ENCODE results near the gene CTNNA3. TPM values are rescaled to one million over a fixed set of nuclear protein-coding genes. Genes with fewer than 3 reads are reported as not detected.

Gene CTNNA3
- total RNA-seq, 1 donor = not detected

DNA sequence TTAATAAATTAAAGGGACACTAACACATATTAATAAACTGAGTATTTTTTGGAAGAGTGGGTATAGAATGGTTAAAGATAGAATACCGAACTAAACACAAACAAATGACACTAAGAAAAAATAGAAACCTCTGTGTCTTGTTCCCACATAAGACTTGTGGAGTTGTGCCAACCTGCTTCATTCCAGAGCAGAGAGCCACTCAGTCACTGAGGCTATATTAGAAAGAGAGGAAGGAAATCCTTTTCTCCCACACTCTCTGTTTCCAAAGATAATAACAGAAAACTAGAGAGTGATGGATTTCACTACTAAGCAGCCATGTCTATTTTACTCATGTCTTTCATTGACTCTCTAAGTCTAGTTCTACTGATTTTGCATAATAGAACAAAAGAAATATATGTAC, 26.0 kb downstream of the CTNNA3 start:
- no peak overlapping the region for H3K4me3 ChIP-seq (ENCODE audit: insufficient read depth, low read length)
- TF ChIP-seq, protein P1, sequence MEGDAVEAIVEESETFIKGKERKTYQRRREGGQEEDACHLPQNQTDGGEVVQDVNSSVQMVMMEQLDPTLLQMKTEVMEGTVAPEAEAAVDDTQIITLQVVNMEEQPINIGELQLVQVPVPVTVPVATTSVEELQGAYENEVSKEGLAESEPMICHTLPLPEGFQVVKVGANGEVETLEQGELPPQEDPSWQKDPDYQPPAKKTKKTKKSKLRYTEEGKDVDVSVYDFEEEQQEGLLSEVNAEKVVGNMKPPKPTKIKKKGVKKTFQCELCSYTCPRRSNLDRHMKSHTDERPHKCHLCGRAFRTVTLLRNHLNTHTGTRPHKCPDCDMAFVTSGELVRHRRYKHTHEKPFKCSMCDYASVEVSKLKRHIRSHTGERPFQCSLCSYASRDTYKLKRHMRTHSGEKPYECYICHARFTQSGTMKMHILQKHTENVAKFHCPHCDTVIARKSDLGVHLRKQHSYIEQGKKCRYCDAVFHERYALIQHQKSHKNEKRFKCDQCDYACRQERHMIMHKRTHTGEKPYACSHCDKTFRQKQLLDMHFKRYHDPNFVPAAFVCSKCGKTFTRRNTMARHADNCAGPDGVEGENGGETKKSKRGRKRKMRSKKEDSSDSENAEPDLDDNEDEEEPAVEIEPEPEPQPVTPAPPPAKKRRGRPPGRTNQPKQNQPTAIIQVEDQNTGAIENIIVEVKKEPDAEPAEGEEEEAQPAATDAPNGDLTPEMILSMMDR (IDR thresholded peaks at IDR 0.05; ENCODE audit: extremely low read depth, low read depth, low read length) = no peak
- no peak for DNase-seq (ENCODE audit: insufficient read length, low spot score, missing footprints)
- H3K27ac ChIP-seq (ENCODE audit: low read depth, low read length) = no peak overlapping the region
- H3K4me2 ChIP-seq (ENCODE audit: insufficient read depth, low read length) = no peak overlapping the region
- H2AFZ ChIP-seq (ENCODE audit: low read length) = no peak overlapping the region
- no peaks in the 10 kb centered on the region for H3K36me3 ChIP-seq (ENCODE audit: insufficient read depth, low read length)
- H3K27me3 ChIP-seq (ENCODE audit: insufficient read depth, low read length) = no peaks in the 10 kb centered on the region
- H3K4me1 ChIP-seq (ENCODE audit: insufficient read depth, low read length) = no peaks in the 10 kb centered on the region
- H4K20me1 ChIP-seq (ENCODE audit: insufficient read depth, low read length) = no peaks in the 10 kb centered on the region
- no peaks in the 10 kb centered on the region for H3K9me3 ChIP-seq (ENCODE audit: low read depth, low read length)
- no peaks in the 10 kb centered on the region for H3K79me2 ChIP-seq (ENCODE audit: insufficient read depth, low read length)

DNA sequence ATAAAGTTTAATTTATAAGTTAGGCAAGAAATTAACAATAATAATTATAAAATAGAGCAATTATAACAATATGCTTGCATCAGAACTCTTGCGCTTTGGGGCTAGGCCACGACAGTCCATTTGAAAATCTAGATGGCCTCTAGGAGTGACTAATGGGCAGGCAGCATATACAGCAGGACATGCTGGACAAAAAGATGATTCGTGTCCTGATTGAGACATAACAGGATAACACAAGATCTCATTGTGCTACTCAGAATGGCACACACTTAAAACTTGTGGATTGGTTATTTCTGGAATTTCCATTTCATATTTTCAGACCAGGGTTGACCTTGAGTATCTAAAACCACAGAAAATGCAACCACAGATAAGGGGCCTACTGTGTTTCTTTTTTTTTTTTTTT, 27.5 kb downstream of the CTNNA3 start:
- Histone ChIP-seq H3K9me3 (ENCODE audit: low read depth, low read length) (no peaks in the 10 kb centered on the region), H3K4me2 (ENCODE audit: insufficient read depth, low read length) (no peak overlapping the region), H4K20me1 (ENCODE audit: insufficient read depth, low read length) (no peaks in the 10 kb centered on the region), H3K36me3 (ENCODE audit: insufficient read depth, low read length) (no peaks in the 10 kb centered on the region), H3K4me1 (ENCODE audit: insufficient read depth, low read length) (no peaks in the 10 kb centered on the region), H3K27ac (ENCODE audit: low read depth, low read length) (no peak overlapping the region), H3K4me3 (ENCODE audit: insufficient read depth, low read length) (no peak overlapping the region), H3K79me2 (ENCODE audit: insufficient read depth, low read length) (no peaks in the 10 kb centered on the region), H3K27me3 (ENCODE audit: insufficient read depth, low read length) (no peaks in the 10 kb centered on the region), H2AFZ (ENCODE audit: low read length) (no peak overlapping the region)
- no peak for DNase-seq (ENCODE audit: insufficient read length, low spot score, missing footprints)
- TF ChIP-seq, protein P1 (IDR thresholded peaks at IDR 0.05; ENCODE audit: extremely low read depth, low read depth, low read length) = no peak

DNA sequence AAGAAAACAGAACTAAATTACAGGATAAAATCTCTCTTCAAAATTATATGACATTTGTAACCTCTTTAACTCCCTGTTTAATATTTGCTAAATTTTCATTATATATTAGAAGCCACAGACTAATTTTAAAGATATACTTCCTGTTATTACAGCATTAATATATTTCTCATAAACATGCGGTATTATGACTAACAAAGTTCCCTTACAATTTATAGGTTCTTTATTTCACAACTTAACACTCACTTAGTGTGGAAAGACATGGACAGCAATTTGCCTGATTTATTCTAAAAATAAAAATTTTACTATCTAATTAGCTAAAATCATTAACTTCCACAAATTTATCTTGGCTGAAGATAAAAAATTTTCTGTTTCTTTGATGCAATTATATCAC, 29.0 kb downstream of the CTNNA3 start:
- Histone ChIP-seq H3K27me3 (ENCODE audit: insufficient read depth, low read length) (no peaks in the 10 kb centered on the region), H3K36me3 (ENCODE audit: insufficient read depth, low read length) (no peaks in the 10 kb centered on the region), H3K9me3 (ENCODE audit: low read depth, low read length) (no peaks in the 10 kb centered on the region), H3K4me1 (ENCODE audit: insufficient read depth, low read length) (no peaks in the 10 kb centered on the region), H3K4me2 (ENCODE audit: insufficient read depth, low read length) (no peak overlapping the region), H2AFZ (ENCODE audit: low read length) (no peak overlapping the region), H3K27ac (ENCODE audit: low read depth, low read length) (no peak overlapping the region), H3K4me3 (ENCODE audit: insufficient read depth, low read length) (no peak overlapping the region), H3K79me2 (ENCODE audit: insufficient read depth, low read length) (no peaks in the 10 kb centered on the region), H4K20me1 (ENCODE audit: insufficient read depth, low read length) (no peaks in the 10 kb centered on the region)
- no peak for DNase-seq (ENCODE audit: insufficient read length, low spot score, missing footprints)
- TF ChIP-seq, protein P1 (IDR thresholded peaks at IDR 0.05; ENCODE audit: extremely low read depth, low read depth, low read length) = no peak

DNA sequence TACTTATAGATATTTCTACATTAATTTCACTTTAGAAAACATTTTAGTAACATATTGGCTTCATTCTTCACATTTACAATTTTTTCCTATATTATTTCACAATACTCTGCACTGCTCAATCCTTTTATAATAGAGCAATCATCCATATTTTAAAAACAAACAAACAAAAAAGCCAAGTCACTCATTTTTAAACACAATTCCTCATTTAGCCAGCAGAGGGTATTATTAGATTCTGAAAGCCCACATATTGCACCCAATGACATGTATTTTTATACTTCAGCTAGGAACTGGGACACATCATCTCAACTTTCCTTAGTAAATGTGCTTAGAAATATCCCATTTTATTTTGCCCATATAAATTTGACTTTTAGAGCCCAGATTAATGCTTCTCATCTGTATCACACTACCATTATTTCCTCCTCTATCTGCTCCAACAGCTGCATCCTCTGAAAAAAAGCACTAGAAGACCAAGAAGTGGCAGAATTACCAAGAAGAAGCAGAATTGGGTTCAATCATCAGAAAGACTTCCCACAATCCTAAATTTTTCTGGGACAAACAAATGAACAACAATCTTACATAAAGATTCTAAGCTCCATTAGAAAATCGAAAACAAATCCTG, 29.5 kb downstream of the CTNNA3 start:
- H4K20me1 ChIP-seq (ENCODE audit: insufficient read depth, low read length) = no peaks in the 10 kb centered on the region
- H3K4me2 ChIP-seq (ENCODE audit: insufficient read depth, low read length) = no peak overlapping the region
- TF ChIP-seq, protein P1 (IDR thresholded peaks at IDR 0.05; ENCODE audit: extremely low read depth, low read depth, low read length) = peak; percentile 44
- no peaks in the 10 kb centered on the region for H3K4me1 ChIP-seq (ENCODE audit: insufficient read depth, low read length)
- no peaks in the 10 kb centered on the region for H3K9me3 ChIP-seq (ENCODE audit: low read depth, low read length)
- H3K4me3 ChIP-seq (ENCODE audit: insufficient read depth, low read length) = no peak overlapping the region
- no peak overlapping the region for H2AFZ ChIP-seq (ENCODE audit: low read length)
- no peaks in the 10 kb centered on the region for H3K36me3 ChIP-seq (ENCODE audit: insufficient read depth, low read length)
- no peaks in the 10 kb centered on the region for H3K79me2 ChIP-seq (ENCODE audit: insufficient read depth, low read length)
- peak; percentile 17 for DNase-seq (ENCODE audit: insufficient read length, low spot score, missing footprints)
- H3K27me3 ChIP-seq (ENCODE audit: insufficient read depth, low read length) = no peaks in the 10 kb centered on the region
- no peak overlapping the region for H3K27ac ChIP-seq (ENCODE audit: low read depth, low read length)

Measured in osteoblast (primary cell).